IMR-90 (cell line): ENCODE data around the gene FAM171A1. TPM values are rescaled to one million over a fixed set of nuclear protein-coding genes. Genes with fewer than 3 reads are reported as not detected.

Experiments
- ATAC-seq: fragments of 200-7000 bp; cut with Tn5 transposase; 2 replicates; pipeline ENCODE4 v1.9.1; 2020; ENCODE audit warnings: low read depth, mild to moderate bottlenecking, moderate library complexity
- BruUV-seq: library from RNA; stranded (reverse); fragments of 400-500 nt; replicated peaks from 2 replicates; lab custom pipeline; 2021; lab: Mats Ljungman, UMichigan
- CTCF ChIA-PET: fragments of 300-600 bp; formaldehyde crosslinking; extraction: SDS; loops from one replicate; lab custom pipeline; 2021; ENCODE audit warnings: antibody characterized with exemption; lab: Yijun Ruan, JAX
- POLR2A ChIA-PET: fragments of 300-600 bp; sonication (Branson Sonifier 250); formaldehyde crosslinking; loops from one replicate; lab custom pipeline; 2022; ENCODE audit warnings: antibody characterized with exemption; ENCODE audit not compliant: unreplicated experiment; lab: Charles Lee
- DNase-seq: peaks from one replicate; pipeline ENCODE4 v3.0.0; 2013
- H2AFZ ChIP-seq: replicated peaks from 2 replicates; pipeline ENCODE3; 2013; ENCODE audit warnings: low read length, mild to moderate bottlenecking; ENCODE audit not compliant: poor library complexity
- H2AK5ac ChIP-seq: 2 replicates; pipeline ENCODE4 v1.6.1; 2013; ENCODE audit warnings: low read depth, low read length, inconsistent platforms
- H2AK9ac ChIP-seq: replicated peaks from 2 replicates; pipeline ENCODE3; 2013; ENCODE audit warnings: mild to moderate bottlenecking, low read depth, low read length, moderate library complexity; ENCODE audit not compliant: poor library complexity
- H2BK120ac ChIP-seq: 2 replicates; pipeline ENCODE4 v1.6.1; 2013; ENCODE audit warnings: low read depth, low read length, inconsistent platforms
- H2BK15ac ChIP-seq: 3 replicates; pipeline ENCODE4 v1.6.1; 2013; ENCODE audit warnings: low read depth, low read length, inconsistent platforms
- H2BK20ac ChIP-seq: 2 replicates; pipeline ENCODE4 v1.6.1; 2013; ENCODE audit warnings: low read depth, mild to moderate bottlenecking, inconsistent platforms, low read length, moderate library complexity
- H2BK5ac ChIP-seq: 2 replicates; pipeline ENCODE4 v1.6.1; 2013; ENCODE audit warnings: mild to moderate bottlenecking, low read depth, low read length, inconsistent platforms; ENCODE audit not compliant: poor library complexity, severe bottlenecking
- H3K14ac ChIP-seq: replicated peaks from 2 replicates; pipeline ENCODE4 v1.6.1; 2013; ENCODE audit warnings: low read depth, low read length, inconsistent platforms
- H3K18ac ChIP-seq: 2 replicates; pipeline ENCODE4 v1.6.1; 2013; ENCODE audit warnings: low read depth, low read length, control low read depth
- H3K23ac ChIP-seq: 2 replicates; pipeline ENCODE4 v1.6.1; 2013; ENCODE audit warnings: low read depth, low read length, inconsistent platforms
- H3K27ac ChIP-seq: 2 replicates; pipeline ENCODE4 v1.5.1; 2013; ENCODE audit warnings: mild to moderate bottlenecking, control low read depth, low read length; ENCODE audit not compliant: insufficient read depth
- H3K27me3 ChIP-seq: 2 replicates; pipeline ENCODE4 v1.6.1; 2013; ENCODE audit warnings: low read length; ENCODE audit not compliant: control insufficient read depth, insufficient read depth
- H3K36me3 ChIP-seq: 2 replicates; pipeline ENCODE4 v1.6.1; 2013; ENCODE audit warnings: low read length, mixed read lengths; ENCODE audit not compliant: control insufficient read depth, insufficient read depth
- H3K4ac ChIP-seq: 2 replicates; pipeline ENCODE4 v1.6.1; 2013; ENCODE audit warnings: low read depth, low read length, inconsistent platforms
- H3K4me1 ChIP-seq: 2 replicates; pipeline ENCODE4 v1.6.1; 2013; ENCODE audit warnings: low read length, mixed read lengths; ENCODE audit not compliant: control insufficient read depth, insufficient read depth
- H3K4me2 ChIP-seq: 2 replicates; pipeline ENCODE4 v1.6.1; 2013; ENCODE audit warnings: low read depth, mild to moderate bottlenecking, control low read depth, low read length, moderate library complexity
- H3K4me3 ChIP-seq: 2 replicates; pipeline ENCODE4 v1.5.1; 2013; ENCODE audit warnings: low read depth, mild to moderate bottlenecking, control low read depth, low read length, moderate library complexity; ENCODE audit not compliant: insufficient read depth
- H3K56ac ChIP-seq: 2 replicates; pipeline ENCODE4 v1.6.1; 2013; ENCODE audit warnings: low read length, inconsistent platforms; ENCODE audit not compliant: insufficient read depth; ENCODE audit errors: extremely low read depth
- H3K79me1 ChIP-seq, 2 experiments: 2 replicates each; pipeline ENCODE4 v1.6.1; 2013; ENCODE audit warnings: low read length in 2 of 2, inconsistent platforms in 1 of 2, low read depth in 1 of 2
- H3K9ac ChIP-seq: 2 replicates; pipeline ENCODE4 v1.6.1; 2013; ENCODE audit warnings: low read depth, low read length, control low read depth
- H3K9me1 ChIP-seq: 2 replicates; pipeline ENCODE4 v1.6.1; 2013; ENCODE audit warnings: low read length, inconsistent platforms; ENCODE audit not compliant: insufficient read depth
- H3K9me3 ChIP-seq: 2 replicates; pipeline ENCODE4 v1.6.1; 2013; ENCODE audit warnings: low read length; ENCODE audit not compliant: control insufficient read depth, insufficient read depth
- H4K20me1 ChIP-seq: 2 replicates; pipeline ENCODE4 v1.6.1; 2013; ENCODE audit warnings: low read length, inconsistent platforms; ENCODE audit not compliant: insufficient read depth
- H4K5ac ChIP-seq: 2 replicates; pipeline ENCODE4 v1.6.1; 2013; ENCODE audit warnings: mild to moderate bottlenecking, low read depth, low read length, control low read depth
- H4K8ac ChIP-seq, 2 experiments: 2 replicates each; pipeline ENCODE4 v1.6.1; 2013; ENCODE audit warnings: low read depth in 2 of 2, low read length in 2 of 2, control low read depth in 1 of 2, inconsistent platforms in 1 of 2
- H4K91ac ChIP-seq: 2 replicates; pipeline ENCODE4 v1.6.1; 2013; ENCODE audit warnings: low read depth, low read length, inconsistent platforms; ENCODE audit not compliant: insufficient read depth
- BHLHE40 ChIP-seq: fragments of 150-350 bp; IDR thresholded peaks from 2 replicates; pipeline ENCODE4 v1.6.1; 2016; ENCODE audit warnings: mild to moderate bottlenecking, low read depth, low read length
- CEBPB ChIP-seq: IDR thresholded peaks from 2 replicates; pipeline ENCODE4 v1.6.1; 2012; ENCODE audit warnings: low read depth, low read length, improper control_type of control experiment
- CHD1 ChIP-seq: IDR thresholded peaks from 2 replicates; pipeline ENCODE4 v1.6.1; 2012; ENCODE audit warnings: low read depth, low read length, improper control_type of control experiment
- MAFK ChIP-seq: IDR thresholded peaks from 2 replicates; pipeline ENCODE4 v1.6.1; 2012; ENCODE audit warnings: low read depth, low read length, improper control_type of control experiment
- MAZ ChIP-seq: IDR thresholded peaks from 2 replicates; pipeline ENCODE4 v1.6.1; 2012; ENCODE audit warnings: low read depth, mild to moderate bottlenecking, low read length, improper control_type of control experiment, moderate library complexity, borderline replicate concordance
- MXI1 ChIP-seq: IDR thresholded peaks from 2 replicates; pipeline ENCODE4 v1.6.1; 2012; ENCODE audit warnings: low read depth, mild to moderate bottlenecking, low read length, moderate library complexity, borderline replicate concordance
- NFE2L2 ChIP-seq: fragments of 150-350 bp; IDR thresholded peaks from 2 replicates; pipeline ENCODE4 v1.6.1; 2016; ENCODE audit warnings: low read depth, mild to moderate bottlenecking, low read length
- POLR2A ChIP-seq: IDR thresholded peaks from 2 replicates; pipeline ENCODE4 v1.6.1; 2012; ENCODE audit warnings: mild to moderate bottlenecking, low read depth, low read length
- RAD21 ChIP-seq: IDR thresholded peaks from 2 replicates; pipeline ENCODE4 v1.6.1; 2012; ENCODE audit warnings: low read length, improper control_type of control experiment
- RCOR1 ChIP-seq: IDR thresholded peaks from 2 replicates; pipeline ENCODE4 v1.6.1; 2012; ENCODE audit warnings: mild to moderate bottlenecking, low read length, improper control_type of control experiment; ENCODE audit not compliant: insufficient replicate concordance
- RFX5 ChIP-seq: IDR thresholded peaks from 2 replicates; pipeline ENCODE4 v1.8.0; 2012; ENCODE audit warnings: low read depth, mild to moderate bottlenecking, low read length, moderate library complexity
- SMC3 ChIP-seq: fragments of 150-350 bp; IDR thresholded peaks from 2 replicates; pipeline ENCODE4 v1.6.1; 2016; ENCODE audit warnings: low read depth, mild to moderate bottlenecking, antibody characterized with exemption, low read length, moderate library complexity
- WGBS, 2 experiments: methylation state at CpG; one replicate each; pipeline versions ENCODE4 v1.1.5 to v1.1.7; 2013; ENCODE audit warnings: missing lambda C conversion rate in 2 of 2; ENCODE audit not compliant: insufficient read length in 1 of 2; ENCODE audit errors: extremely low coverage in 2 of 2; 5-methylcytosine and 5-hydroxymethylcytosine counted together
- dilution Hi-C: fragments of 300-500 bp; cut with HindIII; formaldehyde crosslinking; loops from one replicate; pipeline ENCODE4 v1.14.3; 2018; ENCODE audit warnings: low sequenced_read_pairs; ENCODE audit not compliant: unreplicated experiment
- in situ Hi-C: fragments of 300-500 bp; cut with MboI; formaldehyde crosslinking; loops from 3 replicates; pipeline ENCODE4 v1.14.3; 2019; ENCODE audit warnings: low sequenced_read_pairs, inconsistent platforms, mixed read lengths
- intact Hi-C: fragments of 100-400 bp; cut with micrococcal nuclease; formaldehyde crosslinking; loops from 2 replicates; pipeline ENCODE4 v1.10.0; 2022
- polyA plus RNA-seq, 3 experiments: library from polyadenylated mRNA; depleted of rRNA; stranded (reverse); fragments of >200 nt; gene quantifications; 2 replicates each; pipeline ENCODE4 v1.2.3, GENCODE V29; 2012; ENCODE audit warnings: low replicate concordance in 1 of 3
- total RNA-seq: library from RNA; depleted of rRNA; stranded (reverse); fragments of >200 nt; gene quantifications from 2 replicates; pipeline ENCODE4 v1.2.3, GENCODE V29; 2012
- TF ChIP-seq, protein P1 (sequence below): conservative IDR thresholded peaks from 2 replicates; pipeline ENCODE4 v1.5.1; 2012; ENCODE audit warnings: mild to moderate bottlenecking, low read depth, low read length, improper control_type of control experiment
- TF ChIP-seq, protein P2 (sequence below): fragments of 150-350 bp; IDR thresholded peaks from 2 replicates; pipeline ENCODE4 v1.6.1; 2016; ENCODE audit warnings: low read depth, mild to moderate bottlenecking, low read length, moderate library complexity, borderline replicate concordance
- TF ChIP-seq, protein P3 (sequence below): fragments of 150-350 bp; IDR thresholded peaks from 2 replicates; pipeline ENCODE4 v1.6.1; 2017; ENCODE audit warnings: mild to moderate bottlenecking, antibody characterized with exemption, low read length, low read depth

FAM171A1 gene
- total and polyA plus RNA-seq, 2 of the 4 experiments (the other 2 are of a cell fraction), result 20.3 to 30.6 TPM

DNA sequence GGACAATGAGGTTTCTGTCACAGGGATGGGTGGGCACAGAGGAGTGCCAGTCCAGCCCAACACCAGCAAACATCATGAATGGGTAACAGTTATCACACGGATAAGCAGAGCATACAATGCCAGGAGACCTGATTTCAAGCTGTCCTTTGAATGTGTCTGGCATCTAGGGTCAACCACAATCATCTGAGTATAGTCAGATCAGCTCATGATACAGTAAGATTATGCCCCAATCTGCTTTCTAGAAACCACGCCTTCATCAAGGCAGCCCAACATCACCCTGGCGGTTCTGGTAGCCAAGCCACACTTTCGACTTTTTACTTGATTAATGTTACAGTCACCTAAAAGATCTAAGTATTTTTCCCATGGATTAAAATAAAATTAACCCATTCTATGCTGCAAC, 10.5 kb downstream of the FAM171A1 start:
- POLR2A ChIA-PET, result no interaction called here
- no peak overlapping the region for H2BK5ac ChIP-seq
- H2AK9ac ChIP-seq, result no peak overlapping the region
- H3K14ac ChIP-seq, result no peak overlapping the region
- H3K9me3 ChIP-seq, result no peaks in the 10 kb centered on the region
- H2BK20ac ChIP-seq, result no peak overlapping the region
- ATAC-seq (no peak), DNase-seq (no peak)
- no peaks in the 10 kb centered on the region for H3K27me3 ChIP-seq
- H3K9ac ChIP-seq, result no peak overlapping the region
- H4K91ac ChIP-seq, result no peak overlapping the region
- TF ChIP-seq, protein P1, sequence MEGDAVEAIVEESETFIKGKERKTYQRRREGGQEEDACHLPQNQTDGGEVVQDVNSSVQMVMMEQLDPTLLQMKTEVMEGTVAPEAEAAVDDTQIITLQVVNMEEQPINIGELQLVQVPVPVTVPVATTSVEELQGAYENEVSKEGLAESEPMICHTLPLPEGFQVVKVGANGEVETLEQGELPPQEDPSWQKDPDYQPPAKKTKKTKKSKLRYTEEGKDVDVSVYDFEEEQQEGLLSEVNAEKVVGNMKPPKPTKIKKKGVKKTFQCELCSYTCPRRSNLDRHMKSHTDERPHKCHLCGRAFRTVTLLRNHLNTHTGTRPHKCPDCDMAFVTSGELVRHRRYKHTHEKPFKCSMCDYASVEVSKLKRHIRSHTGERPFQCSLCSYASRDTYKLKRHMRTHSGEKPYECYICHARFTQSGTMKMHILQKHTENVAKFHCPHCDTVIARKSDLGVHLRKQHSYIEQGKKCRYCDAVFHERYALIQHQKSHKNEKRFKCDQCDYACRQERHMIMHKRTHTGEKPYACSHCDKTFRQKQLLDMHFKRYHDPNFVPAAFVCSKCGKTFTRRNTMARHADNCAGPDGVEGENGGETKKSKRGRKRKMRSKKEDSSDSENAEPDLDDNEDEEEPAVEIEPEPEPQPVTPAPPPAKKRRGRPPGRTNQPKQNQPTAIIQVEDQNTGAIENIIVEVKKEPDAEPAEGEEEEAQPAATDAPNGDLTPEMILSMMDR, result no peak
- no peak for TF ChIP-seq RAD21
- TF ChIP-seq, protein P2, sequence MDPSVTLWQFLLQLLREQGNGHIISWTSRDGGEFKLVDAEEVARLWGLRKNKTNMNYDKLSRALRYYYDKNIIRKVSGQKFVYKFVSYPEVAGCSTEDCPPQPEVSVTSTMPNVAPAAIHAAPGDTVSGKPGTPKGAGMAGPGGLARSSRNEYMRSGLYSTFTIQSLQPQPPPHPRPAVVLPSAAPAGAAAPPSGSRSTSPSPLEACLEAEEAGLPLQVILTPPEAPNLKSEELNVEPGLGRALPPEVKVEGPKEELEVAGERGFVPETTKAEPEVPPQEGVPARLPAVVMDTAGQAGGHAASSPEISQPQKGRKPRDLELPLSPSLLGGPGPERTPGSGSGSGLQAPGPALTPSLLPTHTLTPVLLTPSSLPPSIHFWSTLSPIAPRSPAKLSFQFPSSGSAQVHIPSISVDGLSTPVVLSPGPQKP, result no peak
- no peak for TF ChIP-seq NFE2L2
- TF ChIP-seq, protein P3, sequence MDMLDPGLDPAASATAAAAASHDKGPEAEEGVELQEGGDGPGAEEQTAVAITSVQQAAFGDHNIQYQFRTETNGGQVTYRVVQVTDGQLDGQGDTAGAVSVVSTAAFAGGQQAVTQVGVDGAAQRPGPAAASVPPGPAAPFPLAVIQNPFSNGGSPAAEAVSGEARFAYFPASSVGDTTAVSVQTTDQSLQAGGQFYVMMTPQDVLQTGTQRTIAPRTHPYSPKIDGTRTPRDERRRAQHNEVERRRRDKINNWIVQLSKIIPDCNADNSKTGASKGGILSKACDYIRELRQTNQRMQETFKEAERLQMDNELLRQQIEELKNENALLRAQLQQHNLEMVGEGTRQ, result no peak
- no peak for TF ChIP-seq CHD1
- TF ChIP-seq MAZ, result no peak
- no peak for TF ChIP-seq MXI1
- TF ChIP-seq SMC3, result no peak
- no peak for TF ChIP-seq MAFK
- TF ChIP-seq RCOR1, result no peak
- TF ChIP-seq POLR2A, result no peak
- no peak for TF ChIP-seq CEBPB
- no peak for TF ChIP-seq BHLHE40
- TF ChIP-seq RFX5, result no peak
- peaks cover 17% of the 10 kb centered on the region; the same call in 1 of the 2 replicates for H4K20me1 ChIP-seq
- no peak overlapping the region for H2AK5ac ChIP-seq
- in situ Hi-C loops (no loop called here), intact Hi-C loops (no loop called here), dilution Hi-C loops (no loop called here)
- no peak overlapping the region for H3K4ac ChIP-seq
- no peaks in the 10 kb centered on the region for H3K36me3 ChIP-seq
- no peak overlapping the region for H3K23ac ChIP-seq
- WGBS, 2 experiments, result 95% methylated on average over 3 of the region's 4 CpGs; no CpG with 5 or more reads in 1 of the 2 experiments
- no peak overlapping the region for H3K27ac ChIP-seq
- no peak overlapping the region for H2BK120ac ChIP-seq
- H3K4me1 ChIP-seq, result no peaks in the 10 kb centered on the region
- no peak overlapping the region for H3K18ac ChIP-seq
- BruUV-seq, result no TSS peak
- H3K4me2 ChIP-seq, result no peak overlapping the region
- peaks cover 8% of the 10 kb centered on the region; the same call in 1 of the 2 replicates for H3K9me1 ChIP-seq
- H2AFZ ChIP-seq, result no peak overlapping the region
- no peak overlapping the region for H2BK15ac ChIP-seq
- H3K4me3 ChIP-seq, result no peak overlapping the region
- no peak overlapping the region for H3K56ac ChIP-seq
- H4K8ac ChIP-seq, result no peak overlapping the region
- peaks cover 19 to 50% of the 10 kb centered on the region in 2 experiments for H3K79me1 ChIP-seq
- H4K5ac ChIP-seq, result no peak overlapping the region
- CTCF ChIA-PET, result no interaction called here
